ENCODE data around the gene TMEM72. TPM values are rescaled to one million over a fixed set of nuclear protein-coding genes. Genes with fewer than 3 reads are reported as not detected.

TMEM72 gene
- total and polyA plus RNA-seq, 2 of the 13 experiments (the other 11 are each of a cell fraction or from before 2014, with no cell fraction given): 0.04 TPM; not detected in 1

DNA sequence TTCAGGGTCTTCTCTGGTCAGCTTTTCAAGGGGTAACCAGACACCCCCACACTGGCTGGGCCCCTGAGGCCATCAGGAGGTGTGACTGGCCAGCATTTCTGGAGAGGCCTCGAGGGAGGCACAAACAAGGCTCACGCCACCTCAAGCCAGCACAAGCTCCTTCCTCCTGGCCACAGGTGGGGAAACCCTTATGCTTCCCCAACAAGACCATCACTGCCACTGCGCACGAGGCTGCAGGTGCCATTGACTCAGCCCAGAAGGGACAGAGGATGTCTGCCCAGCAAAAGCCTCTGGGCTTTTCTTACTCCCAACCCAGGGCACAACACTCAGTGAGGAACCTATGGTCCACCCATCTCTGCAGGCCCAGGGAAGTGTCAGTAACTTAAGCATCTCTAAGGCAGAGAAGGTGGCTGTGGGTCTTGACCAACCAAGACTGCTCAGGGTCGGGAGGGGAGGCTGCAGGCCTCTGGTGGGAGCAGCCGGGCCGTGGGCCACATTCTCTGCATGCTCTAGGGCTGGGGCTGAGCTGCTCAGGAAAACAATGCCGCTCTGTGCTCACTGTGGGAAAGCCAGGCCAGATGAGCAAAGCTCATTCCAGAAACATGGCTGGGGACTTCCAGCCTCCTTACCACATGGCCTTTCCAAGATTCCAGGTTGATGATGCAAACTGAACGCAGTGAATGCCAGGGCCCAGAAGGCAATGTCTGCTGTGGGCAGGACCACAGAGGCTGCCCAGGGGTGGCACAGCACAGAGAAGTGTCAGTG, 24.2 kb downstream of the TMEM72 start (continued):
- TF ChIP-seq, protein P1, sequence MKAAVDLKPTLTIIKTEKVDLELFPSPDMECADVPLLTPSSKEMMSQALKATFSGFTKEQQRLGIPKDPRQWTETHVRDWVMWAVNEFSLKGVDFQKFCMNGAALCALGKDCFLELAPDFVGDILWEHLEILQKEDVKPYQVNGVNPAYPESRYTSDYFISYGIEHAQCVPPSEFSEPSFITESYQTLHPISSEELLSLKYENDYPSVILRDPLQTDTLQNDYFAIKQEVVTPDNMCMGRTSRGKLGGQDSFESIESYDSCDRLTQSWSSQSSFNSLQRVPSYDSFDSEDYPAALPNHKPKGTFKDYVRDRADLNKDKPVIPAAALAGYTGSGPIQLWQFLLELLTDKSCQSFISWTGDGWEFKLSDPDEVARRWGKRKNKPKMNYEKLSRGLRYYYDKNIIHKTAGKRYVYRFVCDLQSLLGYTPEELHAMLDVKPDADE (CRISPR knock-in tag; IDR thresholded peaks at IDR 0.05): no peak
- TF ChIP-seq REXO4 (CRISPR knock-in tag; IDR thresholded peaks at IDR 0.05; ENCODE audit: borderline replicate concordance): peak; percentile 91
- 0 out of 2 replicates have a peak, but pooled peaks have one; percentile 51 for TF ChIP-seq CENPT (CRISPR knock-in tag; IDR thresholded peaks at IDR 0.05; ENCODE audit: low read depth)
- TF ChIP-seq, protein P2, sequence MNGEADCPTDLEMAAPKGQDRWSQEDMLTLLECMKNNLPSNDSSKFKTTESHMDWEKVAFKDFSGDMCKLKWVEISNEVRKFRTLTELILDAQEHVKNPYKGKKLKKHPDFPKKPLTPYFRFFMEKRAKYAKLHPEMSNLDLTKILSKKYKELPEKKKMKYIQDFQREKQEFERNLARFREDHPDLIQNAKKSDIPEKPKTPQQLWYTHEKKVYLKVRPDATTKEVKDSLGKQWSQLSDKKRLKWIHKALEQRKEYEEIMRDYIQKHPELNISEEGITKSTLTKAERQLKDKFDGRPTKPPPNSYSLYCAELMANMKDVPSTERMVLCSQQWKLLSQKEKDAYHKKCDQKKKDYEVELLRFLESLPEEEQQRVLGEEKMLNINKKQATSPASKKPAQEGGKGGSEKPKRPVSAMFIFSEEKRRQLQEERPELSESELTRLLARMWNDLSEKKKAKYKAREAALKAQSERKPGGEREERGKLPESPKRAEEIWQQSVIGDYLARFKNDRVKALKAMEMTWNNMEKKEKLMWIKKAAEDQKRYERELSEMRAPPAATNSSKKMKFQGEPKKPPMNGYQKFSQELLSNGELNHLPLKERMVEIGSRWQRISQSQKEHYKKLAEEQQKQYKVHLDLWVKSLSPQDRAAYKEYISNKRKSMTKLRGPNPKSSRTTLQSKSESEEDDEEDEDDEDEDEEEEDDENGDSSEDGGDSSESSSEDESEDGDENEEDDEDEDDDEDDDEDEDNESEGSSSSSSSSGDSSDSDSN (CRISPR knock-in tag; IDR thresholded peaks at IDR 0.05): peak; percentile 60; the same call in 1 of the 2 replicates
- TF ChIP-seq MAF1 (CRISPR knock-in tag; IDR thresholded peaks at IDR 0.05; ENCODE audit: borderline replicate concordance): no peak
- TF ChIP-seq ZNF850 (CRISPR knock-in tag; conservative IDR thresholded peaks at IDR 0.05): no peak
- no peak for TF ChIP-seq ZNF468 (CRISPR knock-in tag; IDR thresholded peaks at IDR 0.05)
- no peak for TF ChIP-seq TBX3 (IDR thresholded peaks at IDR 0.05; ENCODE audit: borderline replicate concordance)
- TF ChIP-seq, protein P3, sequence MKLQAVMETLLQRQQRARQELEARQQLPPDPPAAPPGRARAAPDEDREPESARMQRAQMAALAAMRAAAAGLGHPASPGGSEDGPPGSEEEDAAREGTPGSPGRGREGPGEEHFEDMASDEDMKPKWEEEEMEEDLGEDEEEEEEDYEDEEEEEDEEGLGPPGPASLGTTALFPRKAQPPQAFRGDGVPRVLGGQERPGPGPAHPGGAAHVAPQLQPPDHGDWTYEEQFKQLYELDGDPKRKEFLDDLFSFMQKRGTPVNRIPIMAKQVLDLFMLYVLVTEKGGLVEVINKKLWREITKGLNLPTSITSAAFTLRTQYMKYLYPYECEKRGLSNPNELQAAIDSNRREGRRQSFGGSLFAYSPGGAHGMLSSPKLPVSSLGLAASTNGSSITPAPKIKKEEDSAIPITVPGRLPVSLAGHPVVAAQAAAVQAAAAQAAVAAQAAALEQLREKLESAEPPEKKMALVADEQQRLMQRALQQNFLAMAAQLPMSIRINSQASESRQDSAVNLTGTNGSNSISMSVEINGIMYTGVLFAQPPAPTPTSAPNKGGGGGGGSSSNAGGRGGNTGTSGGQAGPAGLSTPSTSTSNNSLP (IDR thresholded peaks at IDR 0.05; ENCODE audit: low read depth, low read length): no peak
- no peak for TF ChIP-seq NBN (conservative IDR thresholded peaks at IDR 0.05)
- peak; percentile 77 for TF ChIP-seq PITX1 (CRISPR knock-in tag; IDR thresholded peaks at IDR 0.05)
- no peak for TF ChIP-seq HHEX (CRISPR knock-in tag; IDR thresholded peaks at IDR 0.05)
- TF ChIP-seq SRSF9 (IDR thresholded peaks at IDR 0.05; ENCODE audit: borderline replicate concordance, insufficient read depth, low read depth, low read length, poor library complexity, severe bottlenecking): no peak
- TF ChIP-seq ZNF446 (CRISPR knock-in tag; IDR thresholded peaks at IDR 0.05): peak; percentile 91; the same call in 1 of the 2 replicates
- TF ChIP-seq, protein P4, sequence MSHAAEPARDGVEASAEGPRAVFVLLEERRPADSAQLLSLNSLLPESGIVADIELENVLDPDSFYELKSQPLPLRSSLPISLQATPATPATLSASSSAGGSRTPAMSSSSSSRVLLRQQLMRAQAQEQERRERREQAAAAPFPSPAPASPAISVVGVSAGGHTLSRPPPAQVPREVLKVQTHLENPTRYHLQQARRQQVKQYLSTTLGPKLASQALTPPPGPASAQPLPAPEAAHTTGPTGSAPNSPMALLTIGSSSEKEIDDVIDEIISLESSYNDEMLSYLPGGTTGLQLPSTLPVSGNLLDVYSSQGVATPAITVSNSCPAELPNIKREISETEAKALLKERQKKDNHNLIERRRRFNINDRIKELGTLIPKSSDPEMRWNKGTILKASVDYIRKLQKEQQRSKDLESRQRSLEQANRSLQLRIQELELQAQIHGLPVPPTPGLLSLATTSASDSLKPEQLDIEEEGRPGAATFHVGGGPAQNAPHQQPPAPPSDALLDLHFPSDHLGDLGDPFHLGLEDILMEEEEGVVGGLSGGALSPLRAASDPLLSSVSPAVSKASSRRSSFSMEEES (CRISPR knock-in tag; IDR thresholded peaks at IDR 0.05): peak; percentile 86
- TF ChIP-seq FOXM1 (CRISPR knock-in tag; IDR thresholded peaks at IDR 0.05): no peak
- no peak for TF ChIP-seq ZNF329 (CRISPR knock-in tag; IDR thresholded peaks at IDR 0.05; ENCODE audit: low read depth)
- TF ChIP-seq TCF7L2 (IDR thresholded peaks at IDR 0.05; ENCODE audit: low read depth, low read length): no peak
- TF ChIP-seq LCORL (IDR thresholded peaks at IDR 0.05): no peak
- peak; percentile 74; the same call in 1 of the 2 replicates for TF ChIP-seq LCORL (CRISPR knock-in tag; IDR thresholded peaks at IDR 0.05)
- peak; percentile 95 for TF ChIP-seq NFKB2 (CRISPR knock-in tag; IDR thresholded peaks at IDR 0.05; ENCODE audit: borderline replicate concordance)
- TF ChIP-seq, protein P5, sequence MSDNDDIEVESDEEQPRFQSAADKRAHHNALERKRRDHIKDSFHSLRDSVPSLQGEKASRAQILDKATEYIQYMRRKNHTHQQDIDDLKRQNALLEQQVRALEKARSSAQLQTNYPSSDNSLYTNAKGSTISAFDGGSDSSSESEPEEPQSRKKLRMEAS (IDR thresholded peaks at IDR 0.05): peak; percentile 98
- TF ChIP-seq ZNF772 (CRISPR knock-in tag; IDR thresholded peaks at IDR 0.05): peak; percentile 92
- no peak for TF ChIP-seq CCAR2 (optimal IDR thresholded peaks at IDR 0.05; ENCODE audit: low read depth, low read length)
